ENCODE measurements around the gene CCL27.

Gene CCL27, protein sequence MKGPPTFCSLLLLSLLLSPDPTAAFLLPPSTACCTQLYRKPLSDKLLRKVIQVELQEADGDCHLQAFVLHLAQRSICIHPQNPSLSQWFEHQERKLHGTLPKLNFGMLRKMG

GRCh38 chr9:34662526-34663302, at the start of gene CCL27:
Gene CCL27 (minus strand): TSS chr9:34662657. CDS start chr9:34662633, 24 bp downstream.
- DNase-seq (ENCODE audit: low read depth), result no peak
- H3K4me3 ChIP-seq (ENCODE audit: low read depth, low read length), result no peak within 1 kb of the TSS
- no peak for TF ChIP-seq CTCF (IDR thresholded peaks at IDR 0.05; ENCODE audit: low read depth, low read length, missing control alignments)

DNA sequence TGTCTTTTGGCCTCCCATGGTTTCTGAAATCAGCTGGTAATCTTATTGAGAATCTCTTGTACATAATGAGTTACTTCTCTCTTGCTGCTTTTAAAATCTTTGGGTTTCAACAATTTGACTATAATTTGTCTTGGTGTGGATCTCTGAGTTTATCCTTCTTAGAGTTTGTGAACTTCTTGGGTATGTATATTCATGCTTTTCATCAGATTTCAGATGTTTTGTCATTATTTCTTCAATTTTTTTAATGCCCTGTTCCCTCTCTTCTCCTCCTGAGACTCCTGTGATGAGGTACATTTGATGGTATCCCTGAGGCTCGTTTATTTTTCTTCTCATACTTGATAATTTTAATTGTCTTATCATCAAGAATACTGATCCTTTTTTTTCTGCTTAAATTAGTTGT, 49.7 kb upstream of the CCL27 start:
- H3K4me3 ChIP-seq (ENCODE audit: low read depth, low read length), result no peak overlapping the region
- TF ChIP-seq CTCF (IDR thresholded peaks at IDR 0.05; ENCODE audit: low read depth, low read length, missing control alignments), result no peak
- DNase-seq (ENCODE audit: low read depth), result no peak

GRCh38 chr9:34710023-34710422, 47.6 kb upstream of the CCL27 start, which contains the start of gene CCL21:
Gene CCL21 (minus strand): TSS chr9:34710136. CDS start chr9:34710066, 70 bp downstream.
- no peak for TF ChIP-seq CTCF (IDR thresholded peaks at IDR 0.05; ENCODE audit: low read depth, low read length, missing control alignments)
- H3K4me3 ChIP-seq (ENCODE audit: low read depth, low read length), result no peak within 1 kb of the TSS
- DNase-seq (ENCODE audit: low read depth), result no peak

GRCh38 chr9:34709196-34709978, 46.9 kb upstream of the CCL27 start:
- H3K4me3 ChIP-seq (ENCODE audit: low read depth, low read length), result no peak overlapping the region
- DNase-seq (ENCODE audit: low read depth), result no peak
- TF ChIP-seq CTCF (IDR thresholded peaks at IDR 0.05; ENCODE audit: low read depth, low read length, missing control alignments), result no peak

- no peak for DNase-seq (ENCODE audit: low read depth)
- no peak for TF ChIP-seq CTCF (IDR thresholded peaks at IDR 0.05; ENCODE audit: low read depth, low read length, missing control alignments)
- no peak overlapping the region for H3K4me3 ChIP-seq (ENCODE audit: low read depth, low read length)
Measured at GRCh38 chr9:34707130-34707529, 44.7 kb upstream of the CCL27 start.

DNA sequence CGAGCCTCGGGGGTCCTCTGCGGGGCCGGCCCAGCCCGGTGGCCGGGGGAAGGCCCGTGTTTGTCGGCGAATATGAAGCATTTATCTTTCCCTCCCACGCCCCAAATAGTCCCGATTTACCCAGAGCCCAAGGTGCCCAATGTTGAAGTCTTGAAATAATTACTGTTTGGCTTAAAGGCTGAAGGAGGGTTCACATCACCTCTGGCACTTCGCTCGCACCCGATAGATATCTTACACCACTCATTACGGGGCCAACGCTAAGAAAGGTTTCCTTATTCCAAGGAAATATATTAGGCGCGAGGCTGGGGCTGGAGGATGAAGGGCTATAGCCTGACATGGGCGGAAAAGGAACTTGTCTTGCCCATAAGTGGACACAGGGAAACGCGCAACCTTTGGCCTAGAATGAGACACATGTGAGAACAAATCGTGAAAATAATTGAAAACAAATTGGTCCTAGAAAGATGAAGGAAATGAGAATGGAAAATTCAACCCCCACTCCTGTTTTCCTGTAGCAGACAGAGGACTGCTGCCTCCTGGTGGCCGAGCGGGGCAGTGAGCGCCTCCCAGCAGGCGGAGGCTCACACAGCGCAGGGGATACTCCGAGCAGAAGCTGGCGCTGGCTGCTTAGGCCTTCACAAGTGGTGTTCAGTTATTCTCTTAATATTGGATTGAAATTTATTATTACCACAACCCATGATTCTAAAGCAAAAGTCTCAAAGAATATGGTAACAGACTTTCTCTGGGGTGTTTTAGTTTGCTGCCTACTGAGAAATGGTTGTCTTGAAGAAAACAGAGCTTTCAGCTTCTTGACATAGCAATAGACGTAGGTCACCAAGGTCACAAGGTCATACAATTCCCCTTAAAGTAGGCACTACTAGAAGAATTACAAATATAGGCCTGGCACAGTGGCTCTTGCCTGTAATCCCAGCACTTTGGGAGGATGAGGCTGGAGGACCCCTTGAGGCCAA, 39.6 kb upstream of the CCL27 start:
- TF ChIP-seq CTCF (IDR thresholded peaks at IDR 0.05; ENCODE audit: low read depth, low read length, missing control alignments), result peak; percentile 98
- peak overlapping the region; percentile 17 for H3K4me3 ChIP-seq (ENCODE audit: low read depth, low read length)
- peak; percentile 18 for DNase-seq (ENCODE audit: low read depth)
